RWPE1 (cell line): ENCODE measurements around the gene ST14.

Experiments used
- CTCF ChIA-PET: fragments of 350-600 bp; sonication (Branson Sonifier 250); formaldehyde crosslinking; extraction: SDS; loops from one replicate; lab custom pipeline; 2021; lab: Yijun Ruan, JAX
- POLR2A ChIA-PET: fragments of 400-600 bp; formaldehyde crosslinking; extraction: SDS; loops from one replicate; lab custom pipeline; 2020; ENCODE audit warnings: antibody characterized with exemption; ENCODE audit not compliant: low non-redundant PET; lab: Yijun Ruan, JAX
- DNase-seq: peaks from one replicate; pipeline ENCODE4 v3.0.0; 2012; ENCODE audit warnings: low spot score
- H3K27ac ChIP-seq: fragments of 450-650 bp; 2 replicates; pipeline ENCODE4 v1.5.1; 2017
- CTCF ChIP-seq: fragments of 450-650 bp; conservative IDR thresholded peaks from 2 replicates; pipeline ENCODE4 v1.5.1; 2017; ENCODE audit warnings: low read depth, mild to moderate bottlenecking

Gene ST14

GRCh38 chr11:130179396-130180306, 20.1 kb downstream of the ST14 start:
- POLR2A ChIA-PET: no interaction called here

GRCh38 chr11:130180491-130180890, 20.9 kb downstream of the ST14 start:
- DNase-seq: no peak
- ChIA-PET CTCF (no interaction called here), POLR2A (no interaction called here)
- TF ChIP-seq CTCF: no peak
- H3K27ac ChIP-seq: no peak overlapping the region

More at GRCh38 chr11:130179396-130180306, 20.1 kb downstream of the ST14 start:
- peak overlapping the region; percentile 38 for H3K27ac ChIP-seq
- DNase-seq: no peak
- no peak for TF ChIP-seq CTCF
- CTCF ChIA-PET: no interaction called here

GRCh38 chr11:130180896-130181294, 21.3 kb downstream of the ST14 start:
- no peak for TF ChIP-seq CTCF
- ChIA-PET CTCF (no interaction called here), POLR2A (no interaction called here)
- DNase-seq: no peak
- no peak overlapping the region for H3K27ac ChIP-seq

GRCh38 chr11:130181295-130182272, 22.0 kb downstream of the ST14 start:
- CTCF ChIA-PET: no interaction called here

GRCh38 chr11:130183878-130184610, 24.5 kb downstream of the ST14 start:
- no peak overlapping the region for H3K27ac ChIP-seq
- no peak for TF ChIP-seq CTCF
- no peak for DNase-seq
- ChIA-PET POLR2A (no interaction called here), CTCF (interaction anchor here (0.6 kb wide), 3 partner anchors 334 to 852 kb away, joined by 3 to 4 read pairs (median 4); no protein-coding TSS in a partner anchor)

More at GRCh38 chr11:130181295-130182272, 22.0 kb downstream of the ST14 start:
- TF ChIP-seq CTCF: no peak
- peak; percentile 82 for DNase-seq
- POLR2A ChIA-PET: no interaction called here
- peak overlapping the region; percentile 61 for H3K27ac ChIP-seq
